ENCODE results near the gene DOC2A.
"Not testable (repeated sequence)": the region's sequence is repeated elsewhere in the genome, so short reads cannot be mapped to it uniquely, and the experiment has no call there.

The DOC2A gene

GRCh38 chr16:29973384-29974246 lies 37.2 kb downstream of the DOC2A start, which contains the start of gene TAOK2:
Gene TAOK2 (plus strand): TSS chr16:29973868. CDS start chr16:29977773, 3,905 bp downstream.
- DNase-seq: peak; percentile 73 to 100 (median 99)

- DNase-seq: no peak
Observed at GRCh38 chr16:29972992-29973383, 37.8 kb downstream of the DOC2A start.

GRCh38 chr16:29972500-29972899 lies 38.3 kb downstream of the DOC2A start:
- no peak for DNase-seq

- no peak for DNase-seq
Observed at GRCh38 chr16:29971304-29971703, 39.5 kb downstream of the DOC2A start.

- no peak for DNase-seq
Observed at GRCh38 chr16:29968205-29968604, 42.6 kb downstream of the DOC2A start.

GRCh38 chr16:29963021-29963743 lies 47.6 kb downstream of the DOC2A start:
- DNase-seq: no peak

- DNase-seq: peak in 10 of 58 donors; percentile 5 to 55 (median 32)
Observed at GRCh38 chr16:29962344-29962994, 48.4 kb downstream of the DOC2A start.

GRCh38 chr16:29961479-29962343 lies 49.1 kb downstream of the DOC2A start, which contains the start of gene TMEM219:
Gene TMEM219 (plus strand): TSS chr16:29962079. CDS start chr16:29963144, 1,065 bp downstream.
- DNase-seq: peak; percentile 44 to 95 (median 88)

GRCh38 chr16:29961127-29961478 lies 49.7 kb downstream of the DOC2A start:
- no peak for DNase-seq

GRCh38 chr16:29959821-29960220 lies 51.0 kb downstream of the DOC2A start:
- not testable (repeated sequence) for DNase-seq

GRCh38 chr16:29959293-29959692 lies 51.5 kb downstream of the DOC2A start:
- DNase-seq: no peak

GRCh38 chr16:29958756-29959155 lies 52.1 kb downstream of the DOC2A start:
- DNase-seq: no peak
